GM23248 (cell line): ENCODE data around the gene CCL25.

ENCODE experiments used
- EZH2 ChIP-seq: fragments of 200-600 bp; sonication (generic); IDR thresholded peaks from 2 replicates; pipeline ENCODE4 v1.6.1; 2018; ENCODE audit warnings: antibody characterized with exemption, mild to moderate bottlenecking; ENCODE audit not compliant: insufficient read depth, poor library complexity, severe bottlenecking
- EZH2phosphoT487 ChIP-seq: fragments of 200-600 bp; sonication (generic); IDR thresholded peaks from 2 replicates; pipeline ENCODE4 v1.6.1; 2018; ENCODE audit warnings: antibody characterized with exemption, moderate library complexity, mild to moderate bottlenecking, low read depth; ENCODE audit not compliant: insufficient read depth

DNA sequence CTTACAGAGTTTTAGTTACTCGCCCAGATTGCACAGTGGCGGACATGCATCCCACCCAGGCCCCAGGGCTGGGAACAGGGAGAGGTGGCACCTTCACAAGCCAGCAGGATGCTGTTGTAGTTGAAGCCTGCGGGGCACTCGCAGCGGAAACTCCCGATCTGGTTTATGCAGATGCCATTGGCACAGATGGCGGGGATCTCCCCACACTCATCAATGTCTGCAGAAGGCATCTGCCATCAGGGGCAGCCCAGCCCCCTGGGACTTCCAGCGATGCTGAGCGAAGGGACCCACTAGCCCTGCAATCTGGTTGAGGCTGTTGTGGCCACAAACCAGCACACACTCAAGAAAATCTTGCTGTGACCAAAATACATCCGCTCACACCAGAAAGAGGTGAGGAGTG lies 44.6 kb downstream of the CCL25 start:
- TF ChIP-seq EZH2phosphoT487 = no peak
- no peak for TF ChIP-seq EZH2
